Pancreas (tissue), 10 donors: ENCODE measurements around the gene PSD4. TPM values are rescaled to one million over a fixed set of nuclear protein-coding genes. Genes with fewer than 3 reads are reported as not detected.

Source experiments
- ATAC-seq, 4 donors: fragments of 200-7000 bp; cut with Tn5 transposase; one replicate each; pipeline versions ENCODE4 v1.8.0 to v1.9.1; 2020; ENCODE audit warnings: mild to moderate bottlenecking in 4 of 4, moderate library complexity in 4 of 4
- DNase-seq, 6 donors: peaks; one replicate each; pipeline ENCODE4 v3.0.0-alpha.2; 2020
- FAIRE-seq: peaks from 2 replicates; lab custom pipeline; 2012; peaks lifted over from hg19 to GRCh38; lab: Jason Lieb, UNC
- H3K27ac ChIP-seq, 4 donors: fragments of 200-600 bp; sonication (generic); 1 replicate in 3 of 4; 2 replicates in 1 of 4; pipeline versions ENCODE4 v1.5.0 to v1.8.0; 2020
- H3K27me3 ChIP-seq, 4 donors: fragments of 200-600 bp; one replicate each; pipeline ENCODE4 v1.8.0; 2021
- H3K36me3 ChIP-seq, 3 donors: fragments of 200-600 bp; sonication (generic) in 1 of 3; one replicate each; pipeline versions ENCODE4 v1.5.0 to v1.8.0; 2020 to 2021
- H3K4me1 ChIP-seq, 3 donors: fragments of 200-600 bp; one replicate each; pipeline ENCODE4 v1.8.0; 2021
- H3K4me3 ChIP-seq, 4 donors: fragments of 200-600 bp; sonication (generic) in 2 of 4; one replicate each; pipeline versions ENCODE4 v1.5.0 to v1.8.0; 2020 to 2021
- H3K9me3 ChIP-seq, 4 donors: fragments of 200-600 bp; one replicate each; pipeline ENCODE4 v1.8.0; 2021
- WGBS, 2 donors: extraction: QIAGEN DNeasy Blood & Tissue Kit; methylation state at CpG; one replicate each; pipeline ENCODE4 v1.1.7; 2013; 5-methylcytosine and 5-hydroxymethylcytosine counted together
- intact Hi-C, 3 donors: fragments of 100-400 bp; cut with DNase I; formaldehyde crosslinking; loops; one replicate each; pipeline versions ENCODE4 v1.11.1 to v1.14.2; 2022
- polyA plus RNA-seq, 2 donors: library from polyadenylated mRNA; stranded (reverse); fragments of 200-250 nt; gene quantifications; one replicate each; pipeline ENCODE4 v1.2.3, GENCODE V29; 2013
- total RNA-seq, 6 donors: library from RNA; stranded (reverse); fragmentation: NEBNext Ultra II Directional in 4 of 6; extraction: Animal tissue kit (Norgen Biotek cat#: 25700) in 4 of 6; gene quantifications; one replicate each; pipeline versions ENCODE4 v1.2.1 to v1.2.4, GENCODE V29; 2021 to 2023
- TF ChIP-seq, protein P1 (sequence below), 4 donors: fragments of 200-600 bp; sonication (generic) in 3 of 4; IDR thresholded peaks; one replicate each; pipeline versions ENCODE4 v1.5.0 to v1.8.0; 2021; ENCODE audit warnings: antibody characterized with exemption in 4 of 4
- donor health status: healthy with polysubstance abuse.
- donor health status: DM: no; HTN: no; CAD: no; lungs with moderate emphysema.
- donor health status: DM: no; HTN: no; CAD: no.
- donor health status: control.
- donor health status: control.
- donor health status: Bipolar disorder and iron deficiency.
- donor health status: DM: yes; HTN: yes; CAD: no.
- donor health status: DM: no; HTN: no; CAD: no.
- donor health status: DM: no; HTN: no; CAD: no.
- donor health status: DM: yes; HTN: yes; CAD: no.

PSD4 gene
- total and polyA plus RNA-seq, 8 donors: 15.9 to 37.6 (median 26.0) TPM

DNA sequence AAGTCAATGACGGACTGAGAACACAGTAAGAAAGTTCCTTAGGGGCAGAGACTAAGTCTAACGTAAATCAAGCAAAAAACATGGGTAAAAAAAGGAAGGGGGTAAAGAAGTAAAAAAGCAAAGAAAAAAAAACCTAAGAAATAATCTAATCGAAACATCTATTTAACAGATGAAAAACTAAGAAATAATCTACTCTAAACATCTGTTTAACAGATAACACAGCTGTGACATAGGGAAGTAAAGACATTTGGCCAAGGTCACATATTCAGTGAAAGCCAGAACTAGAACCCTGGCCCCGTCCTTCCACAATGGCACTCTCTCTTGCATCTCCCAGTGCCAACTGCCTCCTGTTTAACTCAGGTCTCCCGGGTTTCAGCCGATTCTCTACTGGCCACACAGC is 48.1 kb downstream of the PSD4 start:
- Histone ChIP-seq H3K36me3 (no peaks in the 10 kb centered on the region), H3K27ac (no peak overlapping the region), H3K4me1 (peaks cover 5 to 25% (median 9%) of the 10 kb centered on the region in 3 donors), H3K27me3 (no peaks in the 10 kb centered on the region), H3K4me3 (no peak overlapping the region), H3K9me3 (no peaks in the 10 kb centered on the region)
- WGBS, 2 donors: 68 to 79% methylated on average over 6 of the region's 6 CpGs
- DNase-seq: no peak
- intact Hi-C loops: no loop called here
- ATAC-seq: no peak
- FAIRE-seq: no peak
- TF ChIP-seq, protein P1, sequence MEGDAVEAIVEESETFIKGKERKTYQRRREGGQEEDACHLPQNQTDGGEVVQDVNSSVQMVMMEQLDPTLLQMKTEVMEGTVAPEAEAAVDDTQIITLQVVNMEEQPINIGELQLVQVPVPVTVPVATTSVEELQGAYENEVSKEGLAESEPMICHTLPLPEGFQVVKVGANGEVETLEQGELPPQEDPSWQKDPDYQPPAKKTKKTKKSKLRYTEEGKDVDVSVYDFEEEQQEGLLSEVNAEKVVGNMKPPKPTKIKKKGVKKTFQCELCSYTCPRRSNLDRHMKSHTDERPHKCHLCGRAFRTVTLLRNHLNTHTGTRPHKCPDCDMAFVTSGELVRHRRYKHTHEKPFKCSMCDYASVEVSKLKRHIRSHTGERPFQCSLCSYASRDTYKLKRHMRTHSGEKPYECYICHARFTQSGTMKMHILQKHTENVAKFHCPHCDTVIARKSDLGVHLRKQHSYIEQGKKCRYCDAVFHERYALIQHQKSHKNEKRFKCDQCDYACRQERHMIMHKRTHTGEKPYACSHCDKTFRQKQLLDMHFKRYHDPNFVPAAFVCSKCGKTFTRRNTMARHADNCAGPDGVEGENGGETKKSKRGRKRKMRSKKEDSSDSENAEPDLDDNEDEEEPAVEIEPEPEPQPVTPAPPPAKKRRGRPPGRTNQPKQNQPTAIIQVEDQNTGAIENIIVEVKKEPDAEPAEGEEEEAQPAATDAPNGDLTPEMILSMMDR (IDR thresholded peaks at IDR 0.05): no peak

DNA sequence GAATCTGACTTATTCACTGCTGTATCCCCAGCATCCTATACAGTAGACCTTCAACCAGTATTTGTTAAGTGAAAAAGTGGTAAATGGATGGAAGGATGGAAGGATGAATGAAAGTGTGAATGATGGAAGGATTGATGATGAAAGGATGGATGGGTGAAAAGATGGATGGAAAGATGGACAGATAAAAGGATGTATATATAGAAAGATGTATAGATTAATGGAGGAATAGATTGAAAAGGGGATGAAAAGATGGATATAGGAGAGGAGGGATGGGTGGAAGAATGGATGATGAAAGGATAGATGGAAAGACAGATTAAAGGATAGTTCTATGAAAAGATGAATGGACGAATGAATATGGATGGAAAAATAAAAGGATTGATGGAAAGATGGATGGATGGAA is 50.0 kb downstream of the PSD4 start:
- intact Hi-C loops: no loop called here
- no peaks in the 10 kb centered on the region for H3K36me3 ChIP-seq
- DNase-seq: no peak
- no peak for FAIRE-seq
- no peaks in the 10 kb centered on the region for H3K9me3 ChIP-seq
- no peak overlapping the region for H3K4me3 ChIP-seq
- H3K27me3 ChIP-seq: no peaks in the 10 kb centered on the region
- no peak overlapping the region for H3K27ac ChIP-seq
- peaks cover 0 to 16% (median 5%) of the 10 kb centered on the region in 3 donors for H3K4me1 ChIP-seq
- 84 to 88% methylated on average over 1 of the region's 1 CpG for WGBS, 2 donors
- TF ChIP-seq, protein P1 (IDR thresholded peaks at IDR 0.05): no peak
- no peak for ATAC-seq

DNA sequence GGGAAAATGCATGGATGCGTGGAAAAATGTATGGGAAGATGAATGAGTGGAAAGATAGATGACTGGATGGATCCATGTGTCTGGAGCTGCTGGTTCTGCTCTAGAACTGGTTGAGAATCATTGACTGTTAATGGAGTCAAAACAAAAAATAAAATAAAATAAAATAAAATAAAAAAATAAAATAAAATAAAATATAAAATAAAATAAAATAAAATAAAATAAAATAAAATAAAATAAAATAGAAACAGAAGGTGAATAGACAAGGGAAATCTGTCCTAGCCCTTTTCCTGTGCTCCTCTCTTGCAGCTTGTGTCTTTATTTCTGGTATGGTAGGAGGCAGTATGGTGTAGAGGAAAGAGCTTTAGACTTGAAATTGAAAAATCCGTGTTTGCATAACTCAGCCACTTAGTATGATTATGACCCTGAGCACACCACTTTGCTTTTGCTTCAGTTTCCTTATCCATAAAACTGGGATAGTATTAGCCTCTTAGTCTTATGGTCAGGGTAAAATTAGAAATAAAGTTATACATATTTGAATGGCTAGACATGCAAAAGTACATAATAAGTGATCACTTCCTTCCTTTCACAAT is 51.0 kb downstream of the PSD4 start:
- H3K27me3 ChIP-seq: no peaks in the 10 kb centered on the region
- peak overlapping the region in 2 of 4 donors; percentile 51 to 55 for H3K27ac ChIP-seq
- WGBS, 2 donors: 51 to 69% methylated on average over 2 of the region's 2 CpGs
- H3K4me3 ChIP-seq: no peak overlapping the region
- H3K4me1 ChIP-seq: peaks cover 0 to 12% (median 5%) of the 10 kb centered on the region in 3 donors
- no peak for DNase-seq
- intact Hi-C loops: no loop called here
- H3K36me3 ChIP-seq: no peaks in the 10 kb centered on the region
- H3K9me3 ChIP-seq: no peaks in the 10 kb centered on the region
- no peak for FAIRE-seq
- no peak for ATAC-seq
- TF ChIP-seq, protein P1 (IDR thresholded peaks at IDR 0.05): no peak

DNA sequence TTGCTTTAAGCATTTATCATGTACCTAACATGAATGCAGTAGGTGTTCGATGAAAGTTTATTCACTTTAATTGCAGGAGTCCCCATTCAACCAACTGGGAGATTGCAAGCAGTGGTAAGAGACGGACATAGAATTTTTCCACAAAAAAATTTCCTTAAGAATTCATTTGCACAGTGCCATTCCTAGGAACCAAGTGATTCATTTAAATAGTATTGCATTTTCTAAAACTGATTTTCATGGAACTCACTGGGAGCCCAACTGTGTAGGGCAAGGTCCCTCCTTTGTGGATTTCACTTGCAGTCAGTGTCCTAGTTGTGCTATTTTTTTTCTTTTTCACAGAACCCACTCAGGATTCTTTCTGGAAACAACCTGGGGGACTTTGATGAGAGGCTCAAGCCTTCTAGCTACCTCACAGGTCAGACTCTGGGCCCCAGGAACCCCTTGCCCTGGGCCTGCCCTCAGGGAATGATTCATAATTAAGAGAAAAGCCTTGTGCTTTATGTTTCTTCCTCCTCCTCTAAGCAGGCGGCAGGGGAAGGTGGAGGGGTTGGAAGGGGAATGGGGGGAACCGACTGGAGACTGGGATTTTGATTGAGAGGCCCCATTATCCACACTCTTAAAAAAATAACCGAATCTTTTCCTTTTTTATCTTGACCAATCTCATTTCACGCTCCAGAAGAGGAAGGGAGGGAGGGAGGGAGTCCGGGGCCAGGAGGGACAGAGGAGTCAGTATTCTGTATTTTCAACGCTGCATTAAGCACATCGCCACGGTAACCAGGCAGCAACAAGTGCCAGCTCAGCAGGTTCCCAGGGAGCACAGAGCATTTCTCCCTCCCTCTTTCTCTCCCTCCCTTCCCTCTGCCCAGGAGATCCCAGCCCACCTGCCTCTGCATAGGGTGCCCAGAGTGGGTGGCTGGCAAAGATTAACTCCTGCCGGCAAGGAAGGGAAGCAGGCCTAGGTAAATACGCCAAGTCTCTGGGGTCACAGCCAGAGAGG is 51.8 kb downstream of the PSD4 start:
- peak; percentile 72 to 92 (median 88) for ATAC-seq
- intact Hi-C loops: no loop called here
- FAIRE-seq: no peak
- TF ChIP-seq, protein P1 (IDR thresholded peaks at IDR 0.05): no peak
- WGBS, 2 donors: 43 to 51% methylated on average over 11 to 12 of the region's 12 CpGs
- Histone ChIP-seq H3K36me3 (no peaks in the 10 kb centered on the region), H3K27ac (peak overlapping the region in 3 of 4 donors; percentile 12 to 55 (median 52)), H3K9me3 (no peaks in the 10 kb centered on the region), H3K4me3 (no peak overlapping the region), H3K4me1 (peaks cover 0 to 12% (median 5%) of the 10 kb centered on the region in 3 donors), H3K27me3 (no peaks in the 10 kb centered on the region)
- DNase-seq: peak in 2 of 6 donors; percentile 38 to 53
